ENCODE results near the gene PRDM13. TPM values are rescaled to one million over a fixed set of nuclear protein-coding genes. Genes with fewer than 3 reads are reported as not detected.
"Not testable (repeated sequence)": the region's sequence is repeated elsewhere in the genome, so short reads cannot be mapped to it uniquely, and the experiment has no call there.

PRDM13 gene
- total RNA-seq, 2 experiments from 2014 or later: not detected

DNA sequence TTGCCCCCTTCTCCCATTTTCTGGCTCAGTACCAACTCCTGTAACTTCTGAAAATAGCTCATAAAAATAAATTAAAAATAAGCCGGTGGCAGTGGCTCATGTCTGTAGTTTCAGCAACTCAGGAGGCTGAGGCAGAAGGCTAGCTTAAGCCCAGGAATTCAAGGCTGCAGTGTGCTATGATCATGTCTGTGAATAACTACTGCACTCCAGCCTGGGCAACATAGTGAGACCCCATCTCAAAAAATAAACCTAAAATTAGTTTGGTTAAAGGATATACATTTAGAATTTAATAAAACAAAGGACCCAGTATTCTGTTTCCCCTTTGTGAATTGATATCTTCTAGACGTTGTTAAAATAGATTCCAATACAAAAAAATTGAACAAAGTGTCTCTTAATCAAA, 10.5 kb downstream of the PRDM13 start:
- CTCF ChIA-PET: interaction anchor here (0.9 to 1.4 kb wide), 3 partner anchors 16 to 31 kb away, joined by 3 to 6 read pairs (median 4); no protein-coding TSS in a partner anchor
- no peak for DNase-seq
- H3K27me3 Mint-ChIP-seq: peaks cover 77% of the 10 kb centered on the region
- H3K4me3 Mint-ChIP-seq: no peak overlapping the region
- peaks cover 2% of the 10 kb centered on the region for H3K9me3 Mint-ChIP-seq
- H3K36me3 Mint-ChIP-seq (ENCODE audit: low read depth): no peaks in the 10 kb centered on the region
- POLR2A ChIA-PET: no interaction called here
- peaks cover 11% of the 10 kb centered on the region for H3K4me1 Mint-ChIP-seq
- no peak overlapping the region for H3K27ac Mint-ChIP-seq

DNA sequence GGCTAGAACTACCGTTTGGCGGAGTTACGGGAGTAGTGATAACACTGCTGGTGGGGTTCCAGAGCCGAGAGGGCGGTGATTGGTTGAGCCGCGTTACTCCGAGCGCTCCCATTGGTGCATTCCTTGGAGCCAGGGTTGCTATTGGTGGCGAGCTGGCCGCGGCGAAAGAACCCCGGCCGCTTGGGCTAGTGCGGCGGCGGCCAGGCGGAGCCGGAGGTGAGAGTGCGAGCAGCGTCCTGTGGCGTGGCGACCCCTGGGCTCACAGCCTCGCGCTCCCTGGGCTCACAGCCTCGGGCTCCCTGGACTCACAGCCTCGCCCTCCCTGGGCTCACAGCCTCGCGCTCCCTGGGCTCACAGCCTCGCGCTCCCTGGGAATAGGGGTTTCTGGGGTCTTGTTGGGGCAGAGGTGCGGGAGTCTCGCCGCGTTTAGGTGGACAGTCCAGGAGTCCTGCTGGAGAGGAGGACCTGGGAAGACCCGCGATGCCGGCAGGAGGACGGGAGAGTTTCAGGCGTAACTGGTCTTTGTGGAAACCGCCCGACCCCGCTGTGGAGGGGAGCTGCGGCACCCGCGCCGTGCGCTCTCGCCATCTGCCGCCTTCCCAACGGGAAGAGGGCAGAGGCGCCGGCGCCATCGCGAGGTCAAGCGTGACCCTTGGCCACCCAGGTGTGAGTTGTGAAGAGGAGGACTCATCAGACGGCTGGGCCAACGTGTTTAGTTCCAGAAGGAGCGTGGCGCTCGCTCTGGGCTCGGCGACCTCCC, 12.2 kb downstream of the PRDM13 start:
- ChIA-PET CTCF (no interaction called here), POLR2A (interaction anchor here (0.9 kb wide), 1 partner anchor 30 kb away, joined by 3 read pairs; no protein-coding TSS in a partner anchor)
- Mint-ChIP-seq H3K9me3 (peaks cover 2% of the 10 kb centered on the region), H3K36me3 (ENCODE audit: low read depth) (no peaks in the 10 kb centered on the region), H3K4me1 (peaks cover 9% of the 10 kb centered on the region), H3K27ac (no peak overlapping the region), H3K4me3 (no peak overlapping the region), H3K27me3 (peaks cover 83% of the 10 kb centered on the region)
- no peak for DNase-seq

DNA sequence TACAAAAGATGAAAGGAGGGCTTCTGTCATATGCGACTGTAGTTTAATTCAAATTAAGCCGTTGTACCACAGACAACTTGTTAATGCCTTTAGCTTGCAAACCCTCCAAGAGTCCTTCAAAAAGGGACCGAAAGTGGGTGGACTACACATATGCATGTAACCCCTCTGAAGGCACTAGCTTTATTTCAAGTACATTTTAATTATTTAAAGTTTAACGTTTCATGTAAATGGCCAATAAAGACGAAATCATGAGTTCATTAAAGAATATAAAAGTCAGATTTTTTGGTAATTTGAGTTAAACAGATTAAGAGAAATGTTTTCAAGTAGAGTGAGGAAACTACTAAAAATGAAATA, 12.8 kb downstream of the PRDM13 start:
- POLR2A ChIA-PET: interaction anchor here (0.9 kb wide), 1 partner anchor 31 kb away, joined by 3 read pairs; no protein-coding TSS in a partner anchor
- H3K36me3 Mint-ChIP-seq (ENCODE audit: low read depth): no peaks in the 10 kb centered on the region
- no peak overlapping the region for H3K27ac Mint-ChIP-seq
- peaks cover 7% of the 10 kb centered on the region for H3K4me1 Mint-ChIP-seq
- CTCF ChIA-PET: no interaction called here
- H3K4me3 Mint-ChIP-seq: no peak overlapping the region
- H3K27me3 Mint-ChIP-seq: peaks cover 87% of the 10 kb centered on the region
- no peak for DNase-seq
- H3K9me3 Mint-ChIP-seq: peaks cover 2% of the 10 kb centered on the region

DNA sequence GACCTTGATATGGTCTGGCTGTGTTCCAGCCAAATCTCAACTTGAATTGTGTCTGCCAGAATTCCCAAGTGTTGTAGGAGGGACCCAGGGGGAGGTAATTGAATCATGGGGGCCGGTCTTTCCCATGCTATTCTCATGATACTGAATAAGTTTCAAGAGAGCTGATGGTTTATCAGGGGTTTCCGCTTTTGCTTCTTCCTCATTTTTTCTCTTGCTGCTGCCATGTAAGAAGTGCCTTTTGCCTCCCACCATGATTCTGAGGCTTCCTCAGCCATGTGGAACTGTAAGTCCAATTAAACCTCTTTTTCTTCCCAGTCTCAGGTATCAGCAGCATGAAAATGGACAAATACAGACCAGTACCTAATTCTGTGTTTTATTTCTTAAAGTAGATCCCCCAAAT, 15.4 kb downstream of the PRDM13 start:
- H3K4me1 Mint-ChIP-seq; H3K36me3 Mint-ChIP-seq (ENCODE audit: low read depth); H3K4me3 Mint-ChIP-seq; H3K9me3 Mint-ChIP-seq; CTCF ChIA-PET; DNase-seq; H3K27ac Mint-ChIP-seq; POLR2A ChIA-PET: not testable (repeated sequence)
- H3K27me3 Mint-ChIP-seq: peaks cover 74% of the 10 kb centered on the region

DNA sequence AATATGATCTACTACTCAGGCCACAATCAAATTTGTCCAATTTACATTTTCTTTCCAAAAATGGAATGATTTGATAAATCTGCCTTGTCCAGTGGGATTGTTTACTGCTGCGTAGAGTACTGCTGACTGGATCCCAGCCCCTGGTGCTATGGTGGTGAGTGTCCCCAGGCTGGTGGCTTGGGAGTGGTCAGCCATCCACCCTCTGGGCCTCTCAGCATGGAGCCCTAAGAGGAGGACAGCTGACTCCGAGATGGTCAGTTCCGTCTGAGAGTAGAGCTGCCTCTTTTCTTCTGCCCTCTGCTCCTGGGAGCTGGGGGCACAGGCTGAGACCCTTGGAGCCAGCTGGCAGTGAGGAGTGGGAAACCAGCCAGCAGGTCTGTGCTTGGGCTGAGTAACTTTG, 22.7 kb downstream of the PRDM13 start:
- peaks cover 38% of the 10 kb centered on the region for H3K27me3 Mint-ChIP-seq
- H3K4me1 Mint-ChIP-seq: no peaks in the 10 kb centered on the region
- no peaks in the 10 kb centered on the region for H3K36me3 Mint-ChIP-seq (ENCODE audit: low read depth)
- ChIA-PET CTCF (no interaction called here), POLR2A (no interaction called here)
- no peak overlapping the region for H3K4me3 Mint-ChIP-seq
- no peak overlapping the region for H3K27ac Mint-ChIP-seq
- no peak for DNase-seq
- no peaks in the 10 kb centered on the region for H3K9me3 Mint-ChIP-seq

DNA sequence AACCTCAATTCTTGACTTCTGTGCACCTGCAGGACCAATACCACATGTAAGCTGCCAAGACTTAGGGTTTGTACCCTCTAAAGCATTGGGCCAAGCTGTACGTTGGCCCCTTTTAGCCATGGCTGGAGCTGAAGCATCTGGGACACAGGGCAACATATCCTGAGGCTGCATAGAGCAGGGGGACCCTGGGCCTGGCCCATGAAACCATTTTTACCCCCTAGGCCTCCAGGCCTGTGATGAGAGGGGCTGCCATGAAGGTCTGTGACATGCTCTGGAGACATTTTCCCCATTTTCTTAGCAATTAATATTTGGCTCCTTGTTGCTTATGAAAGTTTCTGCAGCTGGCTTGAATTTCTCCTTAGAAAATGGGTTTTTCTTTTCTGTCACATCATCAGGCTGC, 31.0 kb downstream of the PRDM13 start:
- Mint-ChIP-seq H3K9me3 (peaks cover 12% of the 10 kb centered on the region), H3K4me3 (no peak overlapping the region), H3K27me3 (peaks cover 18% of the 10 kb centered on the region), H3K36me3 (ENCODE audit: low read depth) (peaks cover 3% of the 10 kb centered on the region), H3K27ac (no peak overlapping the region), H3K4me1 (no peaks in the 10 kb centered on the region)
- POLR2A ChIA-PET: no interaction called here
- no peak for DNase-seq
- CTCF ChIA-PET: no interaction called here

DNA sequence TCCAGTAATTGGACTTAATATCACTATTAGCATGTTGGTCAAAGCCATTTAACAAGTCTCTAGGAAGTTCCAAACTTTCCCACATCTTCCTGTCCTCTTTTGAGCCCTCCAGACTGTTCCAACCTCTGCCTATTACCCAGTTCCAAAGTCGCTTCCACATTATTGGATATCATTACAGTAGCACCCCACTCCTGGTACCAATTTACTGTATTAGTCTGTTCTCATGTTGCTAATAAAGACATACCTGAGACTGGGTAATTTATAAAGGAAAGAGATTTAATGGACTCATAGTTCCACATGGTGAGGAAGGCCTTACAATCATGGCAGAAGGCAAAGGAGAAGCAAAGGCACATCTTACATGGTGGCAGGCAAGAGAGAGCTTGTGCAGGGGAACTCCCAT, 31.7 kb downstream of the PRDM13 start:
- Mint-ChIP-seq H3K27me3 (peaks cover 13% of the 10 kb centered on the region), H3K9me3 (peaks cover 12% of the 10 kb centered on the region)
- H3K4me3 Mint-ChIP-seq; POLR2A ChIA-PET; DNase-seq; CTCF ChIA-PET; H3K36me3 Mint-ChIP-seq (ENCODE audit: low read depth); H3K27ac Mint-ChIP-seq; H3K4me1 Mint-ChIP-seq: not testable (repeated sequence)

DNA sequence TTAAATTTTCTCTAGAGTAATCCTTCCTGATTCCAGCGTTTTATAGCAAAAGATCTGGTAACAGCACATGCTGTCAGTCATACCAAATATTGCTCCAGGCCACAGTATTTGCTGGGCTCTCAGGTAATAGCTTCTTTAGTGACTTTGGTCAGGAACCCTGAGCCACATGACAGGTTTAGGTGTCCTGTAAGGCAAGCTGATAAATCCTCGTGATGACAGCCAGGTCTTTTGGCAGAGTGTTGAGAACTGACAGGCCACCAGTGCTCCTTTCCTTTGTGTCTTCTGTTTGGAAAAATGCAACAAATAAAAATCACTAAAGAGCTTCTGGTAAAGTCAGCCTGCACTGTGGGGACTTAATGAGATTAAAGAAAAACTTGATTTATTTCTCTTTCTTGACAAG, 34.6 kb downstream of the PRDM13 start:
- no peak overlapping the region for H3K4me3 Mint-ChIP-seq
- peaks cover 3% of the 10 kb centered on the region for H3K36me3 Mint-ChIP-seq (ENCODE audit: low read depth)

DNA sequence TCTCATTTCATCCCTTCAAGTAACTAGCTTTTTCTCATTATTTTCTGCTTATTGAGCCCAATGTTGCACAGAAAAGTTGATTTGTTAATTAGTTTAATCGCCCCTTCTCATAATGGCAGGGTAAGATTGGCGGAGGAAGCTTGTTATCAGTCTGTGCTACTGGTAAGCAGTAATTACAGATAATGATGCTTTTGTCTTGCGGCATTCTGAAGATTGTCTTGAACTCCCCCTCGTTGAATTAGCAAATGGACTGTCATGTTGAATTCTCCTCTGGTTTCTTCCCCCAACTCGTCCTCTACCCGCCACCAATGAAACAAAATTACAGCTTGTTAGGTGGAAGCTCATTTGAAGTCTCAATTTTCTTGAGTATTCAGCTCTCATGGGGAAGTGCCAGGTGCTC, 39.4 kb downstream of the PRDM13 start:
- no peaks in the 10 kb centered on the region for H3K9me3 Mint-ChIP-seq
- no peak for DNase-seq
- CTCF ChIA-PET: no interaction called here
- POLR2A ChIA-PET: interaction anchor here (0.7 to 1.0 kb wide), 2 partner anchors 10 to 26 kb away, joined by 3 read pairs; no protein-coding TSS in a partner anchor
- no peaks in the 10 kb centered on the region for H3K4me1 Mint-ChIP-seq
- no peak overlapping the region for H3K27ac Mint-ChIP-seq
- no peaks in the 10 kb centered on the region for H3K36me3 Mint-ChIP-seq (ENCODE audit: low read depth)
- no peak overlapping the region for H3K4me3 Mint-ChIP-seq
- H3K27me3 Mint-ChIP-seq: peaks cover 12% of the 10 kb centered on the region

More for the DNA sequence above, 34.6 kb downstream of the PRDM13 start:
- peaks cover 20% of the 10 kb centered on the region for H3K27me3 Mint-ChIP-seq
- POLR2A ChIA-PET: no interaction called here
- H3K27ac Mint-ChIP-seq: no peak overlapping the region
- peaks cover 12% of the 10 kb centered on the region for H3K9me3 Mint-ChIP-seq
- no peaks in the 10 kb centered on the region for H3K4me1 Mint-ChIP-seq
- CTCF ChIA-PET: no interaction called here
- no peak for DNase-seq

DNA sequence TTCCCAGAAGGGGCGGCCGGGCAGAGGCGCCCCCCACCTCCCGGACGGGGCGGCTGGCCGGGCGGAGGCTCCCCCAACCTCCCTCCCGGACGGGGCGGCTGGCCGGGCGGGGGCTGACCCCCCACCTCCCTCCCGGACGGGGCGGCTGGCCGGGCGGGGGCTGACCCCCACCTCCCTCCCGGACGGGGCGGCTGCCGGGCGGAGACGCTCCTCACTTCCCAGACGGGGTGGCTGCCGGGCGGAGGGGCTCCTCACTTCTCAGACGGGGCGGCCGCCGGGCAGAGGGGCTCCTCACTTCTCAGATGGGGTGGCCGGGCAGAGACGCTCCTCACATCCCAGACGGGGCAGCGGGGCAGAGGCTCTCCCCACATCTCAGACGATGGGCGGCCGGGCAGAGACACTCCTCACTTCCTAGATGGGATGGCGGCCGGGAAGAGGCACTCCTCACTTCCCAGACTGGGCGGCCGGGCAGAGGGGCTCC, 43.5 kb downstream of the PRDM13 start:
- H3K27ac Mint-ChIP-seq; POLR2A ChIA-PET; H3K4me3 Mint-ChIP-seq; H3K4me1 Mint-ChIP-seq; H3K9me3 Mint-ChIP-seq; CTCF ChIA-PET; DNase-seq; H3K27me3 Mint-ChIP-seq; H3K36me3 Mint-ChIP-seq (ENCODE audit: low read depth): not testable (repeated sequence)

DNA sequence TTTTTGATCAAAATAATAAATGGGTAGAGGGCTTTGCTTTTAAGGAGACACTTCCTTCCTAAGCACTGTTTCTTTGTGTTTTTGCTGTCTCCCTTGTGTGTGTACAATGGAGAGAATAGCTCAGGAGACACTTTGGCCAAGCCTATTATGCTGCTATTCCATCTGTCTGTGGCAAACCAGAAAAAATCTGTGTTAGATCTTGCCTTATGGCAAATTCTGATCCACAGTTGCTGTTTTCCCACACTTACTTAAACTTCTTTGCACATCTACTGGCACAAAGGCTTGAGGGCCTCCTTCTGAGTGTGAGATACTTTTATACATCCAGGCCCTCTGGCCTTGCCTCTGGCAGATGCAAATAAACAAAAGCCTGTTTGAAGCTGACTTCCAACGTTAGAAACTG, 53.6 kb downstream of the PRDM13 start:
- POLR2A ChIA-PET: no interaction called here
- CTCF ChIA-PET: no interaction called here
- Mint-ChIP-seq H3K4me1 (no peaks in the 10 kb centered on the region), H3K4me3 (no peak overlapping the region), H3K27me3 (peaks cover 8% of the 10 kb centered on the region), H3K9me3 (no peaks in the 10 kb centered on the region), H3K27ac (no peak overlapping the region), H3K36me3 (ENCODE audit: low read depth) (no peaks in the 10 kb centered on the region)
- no peak for DNase-seq

DNA sequence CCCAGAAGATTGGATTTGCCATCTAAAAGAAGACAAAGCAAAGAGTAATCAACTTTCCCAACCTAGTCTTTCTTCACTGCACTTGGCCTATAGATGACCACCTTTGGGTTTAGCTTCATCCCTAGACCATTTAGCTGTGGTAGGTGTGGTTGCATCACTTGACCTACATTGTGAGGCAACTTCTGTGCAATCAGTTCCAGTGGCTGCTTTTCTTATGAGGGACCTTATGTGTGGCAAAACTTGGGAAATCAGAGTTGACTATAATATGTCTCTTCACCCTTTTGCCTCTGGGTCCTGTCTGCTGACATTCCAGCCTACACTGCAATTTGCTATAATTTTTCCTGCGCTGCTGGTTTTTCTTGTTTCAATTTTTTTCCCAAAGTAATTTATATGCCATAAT, 55.2 kb downstream of the PRDM13 start:
- no peak overlapping the region for H3K4me3 Mint-ChIP-seq
- ChIA-PET CTCF (no interaction called here), POLR2A (no interaction called here)
- peaks cover 5% of the 10 kb centered on the region for H3K27me3 Mint-ChIP-seq
- H3K27ac Mint-ChIP-seq: no peak overlapping the region
- DNase-seq: no peak
- no peaks in the 10 kb centered on the region for H3K36me3 Mint-ChIP-seq (ENCODE audit: low read depth)
- H3K9me3 Mint-ChIP-seq: no peaks in the 10 kb centered on the region
- no peaks in the 10 kb centered on the region for H3K4me1 Mint-ChIP-seq

DNA sequence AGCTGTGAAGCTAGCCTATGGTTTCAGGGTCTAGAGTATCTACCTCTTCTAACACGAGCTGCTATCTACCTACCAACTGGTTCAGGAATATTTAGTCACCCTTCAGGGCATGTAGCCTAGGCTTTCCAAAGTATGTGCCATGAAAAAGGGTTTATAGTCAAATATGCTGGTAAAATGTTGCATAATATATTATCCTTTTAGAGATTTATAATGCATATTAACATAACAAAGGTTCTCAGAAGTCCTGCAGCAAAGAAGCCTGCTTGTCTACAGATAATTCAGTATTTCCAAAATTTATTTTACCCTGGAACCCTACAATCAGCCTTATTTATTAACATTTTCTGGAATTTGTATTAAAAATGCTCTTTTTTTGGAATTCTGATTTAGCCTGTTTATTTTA, 56.0 kb downstream of the PRDM13 start:
- Mint-ChIP-seq H3K27me3 (peaks cover 4% of the 10 kb centered on the region), H3K4me1 (no peaks in the 10 kb centered on the region), H3K27ac (no peak overlapping the region), H3K36me3 (ENCODE audit: low read depth) (no peaks in the 10 kb centered on the region), H3K9me3 (no peaks in the 10 kb centered on the region), H3K4me3 (no peak overlapping the region)
- ChIA-PET CTCF (no interaction called here), POLR2A (no interaction called here)
- no peak for DNase-seq
